Mucosa of rectum (tissue), 2 donors: ENCODE results near the gene DHRS3.

ENCODE experiments used
- H3K27ac ChIP-seq, 2 donors: one replicate each; pipeline ENCODE4 v1.7.0; 2013; ENCODE audit warnings: inconsistent platforms in 2 of 2, low read depth in 2 of 2, low read length in 2 of 2
- H3K27me3 ChIP-seq, 2 donors: one replicate each; pipeline ENCODE4 v1.7.0; 2013; ENCODE audit warnings: low read length in 2 of 2; ENCODE audit not compliant: control insufficient read depth in 2 of 2, insufficient read depth in 2 of 2
- H3K36me3 ChIP-seq, 2 donors: one replicate each; pipeline ENCODE4 v1.7.0; 2013; ENCODE audit warnings: low read length in 2 of 2; ENCODE audit not compliant: control insufficient read depth in 2 of 2, insufficient read depth in 2 of 2
- H3K4me1 ChIP-seq, 2 donors: one replicate each; pipeline ENCODE4 v1.7.0; 2013; ENCODE audit warnings: low read length in 2 of 2, mild to moderate bottlenecking in 1 of 2; ENCODE audit not compliant: control insufficient read depth in 2 of 2, insufficient read depth in 2 of 2
- H3K4me3 ChIP-seq, 2 donors: one replicate each; pipeline ENCODE4 v1.7.0; 2013; ENCODE audit warnings: low read length in 2 of 2
- H3K9ac ChIP-seq, 2 donors: one replicate each; pipeline ENCODE4 v1.7.0; 2013; ENCODE audit warnings: low read length in 2 of 2, low read depth in 1 of 2, mild to moderate bottlenecking in 1 of 2
- H3K9me3 ChIP-seq, 2 donors: one replicate each; pipeline ENCODE4 v1.7.0; 2013; ENCODE audit warnings: low read length in 2 of 2; ENCODE audit not compliant: control insufficient read depth in 2 of 2
- donor health status: healthy.
- donor health status: Normal muscosa, but diverticular disease.

DHRS3 gene

GRCh38 chr1:12640237-12640957, 22.4 kb upstream of the DHRS3 start:
- H3K9ac ChIP-seq = no peak overlapping the region
- H3K4me3 ChIP-seq = no peak overlapping the region
- H3K4me1 ChIP-seq = no peaks in the 10 kb centered on the region
- no peak overlapping the region for H3K27ac ChIP-seq
- no peaks in the 10 kb centered on the region for H3K27me3 ChIP-seq
- H3K9me3 ChIP-seq = peaks cover 4 to 12% of the 10 kb centered on the region in 2 donors
- H3K36me3 ChIP-seq = no peaks in the 10 kb centered on the region

DNA sequence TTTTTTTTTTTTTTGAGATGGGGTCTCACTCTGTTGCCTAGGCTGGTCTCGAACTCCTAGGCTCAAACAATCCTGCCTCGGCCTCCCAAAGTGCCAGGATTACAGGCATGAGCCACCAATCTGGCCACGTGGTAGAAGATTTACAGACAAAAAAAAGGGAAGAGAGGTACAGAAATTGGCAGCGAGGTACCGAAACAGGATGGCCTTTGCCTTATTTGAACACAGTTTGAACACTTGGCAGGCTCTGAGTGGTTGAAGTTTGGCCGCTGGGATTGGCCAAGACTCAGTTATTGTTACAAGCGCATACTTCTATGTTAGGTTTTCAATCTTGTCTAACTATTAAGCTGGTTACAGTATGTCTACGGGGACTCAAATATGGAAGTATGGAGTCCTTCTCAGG, 19.7 kb upstream of the DHRS3 start:
- Histone ChIP-seq H3K27ac (no peak overlapping the region), H3K4me3 (no peak overlapping the region), H3K4me1 (no peaks in the 10 kb centered on the region), H3K9ac (no peak overlapping the region), H3K9me3 (peaks cover 4 to 12% of the 10 kb centered on the region in 2 donors), H3K27me3 (no peaks in the 10 kb centered on the region), H3K36me3 (no peaks in the 10 kb centered on the region)

GRCh38 chr1:12636098-12636950, 18.3 kb upstream of the DHRS3 start:
- Histone ChIP-seq H3K9me3 (peaks cover 4 to 12% of the 10 kb centered on the region in 2 donors), H3K27ac (no peak overlapping the region), H3K36me3 (no peaks in the 10 kb centered on the region), H3K4me3 (no peak overlapping the region), H3K4me1 (no peaks in the 10 kb centered on the region), H3K27me3 (no peaks in the 10 kb centered on the region), H3K9ac (no peak overlapping the region)

GRCh38 chr1:12634696-12635202, 16.7 kb upstream of the DHRS3 start:
- H3K27ac ChIP-seq = no peak overlapping the region
- no peak overlapping the region for H3K4me3 ChIP-seq
- no peaks in the 10 kb centered on the region for H3K36me3 ChIP-seq
- H3K9me3 ChIP-seq = peaks cover 0 to 6% of the 10 kb centered on the region in 2 donors
- no peak overlapping the region for H3K9ac ChIP-seq
- H3K4me1 ChIP-seq = no peaks in the 10 kb centered on the region
- no peaks in the 10 kb centered on the region for H3K27me3 ChIP-seq

- no peak overlapping the region for H3K9ac ChIP-seq
- H3K9me3 ChIP-seq = peaks cover 0 to under 1% of the 10 kb centered on the region in 2 donors
- no peaks in the 10 kb centered on the region for H3K4me1 ChIP-seq
- H3K36me3 ChIP-seq = no peaks in the 10 kb centered on the region
- no peak overlapping the region for H3K4me3 ChIP-seq
- H3K27me3 ChIP-seq = no peaks in the 10 kb centered on the region
- no peak overlapping the region for H3K27ac ChIP-seq
Measured at GRCh38 chr1:12634156-12634555, 16.1 kb upstream of the DHRS3 start.

- Histone ChIP-seq H3K4me1 (no peaks in the 10 kb centered on the region), H3K27ac (no peak overlapping the region), H3K4me3 (no peak overlapping the region), H3K27me3 (no peaks in the 10 kb centered on the region), H3K36me3 (no peaks in the 10 kb centered on the region), H3K9me3 (no peaks in the 10 kb centered on the region), H3K9ac (no peak overlapping the region)
Measured at GRCh38 chr1:12631571-12631970, 13.6 kb upstream of the DHRS3 start.

- Histone ChIP-seq H3K27me3 (no peaks in the 10 kb centered on the region), H3K27ac (no peak overlapping the region), H3K9ac (no peak overlapping the region), H3K9me3 (no peaks in the 10 kb centered on the region), H3K4me3 (no peak overlapping the region), H3K36me3 (no peaks in the 10 kb centered on the region), H3K4me1 (no peaks in the 10 kb centered on the region)
Measured at GRCh38 chr1:12630946-12631530, 13.0 kb upstream of the DHRS3 start.

DNA sequence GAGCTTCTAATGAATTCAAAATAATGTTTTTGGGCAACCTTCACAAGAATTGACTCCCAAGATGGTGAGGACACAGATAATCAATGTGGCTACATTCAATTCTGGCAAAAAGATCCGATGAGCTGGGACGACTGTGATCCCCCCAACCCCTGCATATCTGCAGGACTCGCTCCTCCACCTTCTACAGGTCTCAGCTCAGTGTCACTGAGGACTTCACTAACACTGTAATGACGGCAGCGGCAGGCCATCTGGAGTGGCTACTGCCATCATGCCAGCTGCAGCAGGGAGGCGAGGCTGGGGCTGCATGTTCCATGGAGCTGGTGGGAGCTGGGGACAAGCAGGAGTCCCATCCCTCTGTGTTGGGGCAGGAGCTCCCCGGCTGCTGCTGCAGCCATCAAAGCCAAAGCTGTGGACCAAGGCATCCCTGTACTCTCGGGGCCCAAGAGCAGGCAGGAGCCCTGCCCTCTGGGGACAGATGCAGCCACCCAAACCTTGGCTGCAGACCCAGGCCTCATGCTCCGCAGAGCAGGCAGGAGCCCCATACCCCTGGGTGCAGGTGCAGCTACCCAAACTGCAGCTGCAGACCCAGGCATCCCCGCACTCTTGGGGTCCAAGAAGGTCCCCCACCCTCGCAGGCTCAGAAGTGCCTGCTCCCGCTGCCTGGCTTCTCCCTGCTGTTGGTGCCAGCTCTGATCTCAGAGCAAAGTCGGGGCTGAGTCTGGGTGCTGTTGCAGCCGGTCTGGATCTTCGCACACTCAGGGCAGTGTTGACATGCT, 12.2 kb upstream of the DHRS3 start:
- Histone ChIP-seq H3K27me3 (no peaks in the 10 kb centered on the region), H3K4me1 (no peaks in the 10 kb centered on the region), H3K9ac (no peak overlapping the region), H3K36me3 (no peaks in the 10 kb centered on the region), H3K27ac (no peak overlapping the region), H3K9me3 (no peaks in the 10 kb centered on the region), H3K4me3 (no peak overlapping the region)

GRCh38 chr1:12629511-12629956, 11.5 kb upstream of the DHRS3 start:
- no peak overlapping the region for H3K4me3 ChIP-seq
- no peaks in the 10 kb centered on the region for H3K36me3 ChIP-seq
- H3K9ac ChIP-seq = no peak overlapping the region
- no peaks in the 10 kb centered on the region for H3K27me3 ChIP-seq
- H3K9me3 ChIP-seq = no peaks in the 10 kb centered on the region
- H3K27ac ChIP-seq = no peak overlapping the region
- H3K4me1 ChIP-seq = no peaks in the 10 kb centered on the region
